Activated T-cell treated with anti-CD3 and anti-CD28 coated beads, Interleukin-2, amount 50 U/mL, for 72 hours (primary cell): ENCODE data around the gene TNFRSF19. TPM values are rescaled to one million over a fixed set of nuclear protein-coding genes. Genes with fewer than 3 reads are reported as not detected.
"Not testable (repeated sequence)": the region's sequence is repeated elsewhere in the genome, so short reads cannot be mapped to it uniquely, and the experiment has no call there.

Experiments
- ATAC-seq, 2 donors: fragments of 150-1000 bp; cut with Tn5 transposase; replicated peaks in 1 of 2; 2 replicates each; pipeline ENCODE4 v1.10.0; 2021; ENCODE audit warnings: moderate library complexity in 2 of 2, mild to moderate bottlenecking in 1 of 2
- DNase-seq, 2 donors: peaks; one replicate each; pipeline ENCODE4 v3.0.0; 2021 to 2022; ENCODE audit warnings: mixed read lengths in 1 of 2
- H3K27ac Mint-ChIP-seq: one replicate; pipeline ENCODE4 v1.8.0; 2022; ENCODE audit warnings: mild to moderate bottlenecking, moderate library complexity, mixed read lengths
- H3K27me3 Mint-ChIP-seq: one replicate; pipeline ENCODE4 v1.8.0; 2022; ENCODE audit warnings: low read depth, mixed read lengths
- H3K36me3 Mint-ChIP-seq, 2 donors: one replicate each; pipeline ENCODE4 v1.8.0; 2022; ENCODE audit warnings: mixed read lengths in 2 of 2, mild to moderate bottlenecking in 1 of 2; ENCODE audit not compliant: insufficient read depth in 2 of 2
- H3K4me1 Mint-ChIP-seq: one replicate; pipeline ENCODE4 v1.8.0; 2022; ENCODE audit warnings: low read depth, mixed read lengths
- H3K4me3 Mint-ChIP-seq, 2 donors: one replicate each; pipeline ENCODE4 v1.8.0; 2022; ENCODE audit warnings: mild to moderate bottlenecking in 2 of 2, mixed read lengths in 2 of 2, moderate library complexity in 2 of 2
- H3K9me3 Mint-ChIP-seq, 2 donors: one replicate each; pipeline ENCODE4 v1.8.0; 2022; ENCODE audit warnings: mixed read lengths in 2 of 2
- total RNA-seq, 2 donors: library from RNA; stranded (reverse); gene quantifications; one replicate each; pipeline ENCODE4 v1.2.3, GENCODE V29; 2022

Gene TNFRSF19
- total RNA-seq, 2 donors from 2014 or later: 0.07 TPM; not detected in 1

GRCh38 chr13:23578411-23579071 lies 8.3 kb downstream of the TNFRSF19 start:
- Mint-ChIP-seq H3K4me1 (peaks cover 34% of the 10 kb centered on the region), H3K9me3 (no peaks in the 10 kb centered on the region), H3K36me3 (no peaks in the 10 kb centered on the region), H3K4me3 (peak overlapping the region; percentile 53 to 83), H3K27me3 (peaks cover 56% of the 10 kb centered on the region), H3K27ac (no peak overlapping the region)
- peak; percentile 73 to 74 for ATAC-seq
- peak; percentile 78 to 79 for DNase-seq

- DNase-seq: peak; percentile 93 to 96
- Mint-ChIP-seq H3K4me1 (peaks cover 34% of the 10 kb centered on the region), H3K4me3 (peak overlapping the region; percentile 53 to 83), H3K36me3 (no peaks in the 10 kb centered on the region), H3K27me3 (peaks cover 64% of the 10 kb centered on the region), H3K9me3 (no peaks in the 10 kb centered on the region), H3K27ac (no peak overlapping the region)
- peak; percentile 91 for ATAC-seq
Measured at GRCh38 chr13:23579072-23579895, 9.1 kb downstream of the TNFRSF19 start.

- Mint-ChIP-seq H3K4me1 (peaks cover 26% of the 10 kb centered on the region), H3K27ac (no peak overlapping the region), H3K9me3 (no peaks in the 10 kb centered on the region), H3K4me3 (peak overlapping the region; percentile 53 to 83), H3K36me3 (no peaks in the 10 kb centered on the region), H3K27me3 (peaks cover 66% of the 10 kb centered on the region)
- DNase-seq (no peak), ATAC-seq (no peak)
Measured at GRCh38 chr13:23579896-23580683, 9.9 kb downstream of the TNFRSF19 start.

GRCh38 chr13:23580684-23581060 lies 10.5 kb downstream of the TNFRSF19 start:
- H3K27ac Mint-ChIP-seq: no peak overlapping the region
- peak overlapping the region in 1 of 2 donors; percentile 53 for H3K4me3 Mint-ChIP-seq
- peaks cover 26% of the 10 kb centered on the region for H3K4me1 Mint-ChIP-seq
- DNase-seq (no peak), ATAC-seq (no peak)
- no peaks in the 10 kb centered on the region for H3K36me3 Mint-ChIP-seq
- peaks cover 72% of the 10 kb centered on the region for H3K27me3 Mint-ChIP-seq
- H3K9me3 Mint-ChIP-seq: no peaks in the 10 kb centered on the region

- H3K27me3 Mint-ChIP-seq: peaks cover 75% of the 10 kb centered on the region
Measured at GRCh38 chr13:23583491-23583890, 13.3 kb downstream of the TNFRSF19 start.

GRCh38 chr13:23584275-23584674 lies 14.1 kb downstream of the TNFRSF19 start:
- Mint-ChIP-seq H3K27me3 (peaks cover 83% of the 10 kb centered on the region), H3K9me3 (no peaks in the 10 kb centered on the region), H3K4me1 (peaks cover 10% of the 10 kb centered on the region)

More at GRCh38 chr13:23583491-23583890, 13.3 kb downstream of the TNFRSF19 start:
- H3K9me3 Mint-ChIP-seq: no peaks in the 10 kb centered on the region
- ATAC-seq (no peak), DNase-seq (no peak)
- no peak overlapping the region for H3K4me3 Mint-ChIP-seq
- H3K36me3 Mint-ChIP-seq: no peaks in the 10 kb centered on the region
- H3K4me1 Mint-ChIP-seq: peaks cover 10% of the 10 kb centered on the region
- H3K27ac Mint-ChIP-seq: no peak overlapping the region

GRCh38 chr13:23586336-23586735 lies 16.1 kb downstream of the TNFRSF19 start:
- H3K36me3 Mint-ChIP-seq: no peaks in the 10 kb centered on the region
- no peaks in the 10 kb centered on the region for H3K4me1 Mint-ChIP-seq
- ATAC-seq (no peak), DNase-seq (no peak)
- no peak overlapping the region for H3K27ac Mint-ChIP-seq
- no peaks in the 10 kb centered on the region for H3K9me3 Mint-ChIP-seq
- H3K27me3 Mint-ChIP-seq: peaks cover 69% of the 10 kb centered on the region
- no peak overlapping the region for H3K4me3 Mint-ChIP-seq

More at GRCh38 chr13:23584275-23584674, 14.1 kb downstream of the TNFRSF19 start:
- Mint-ChIP-seq H3K36me3 (no peaks in the 10 kb centered on the region), H3K4me3 (no peak overlapping the region), H3K27ac (no peak overlapping the region)
- no peak for ATAC-seq
- DNase-seq: no peak

GRCh38 chr13:23588666-23589065 lies 18.5 kb downstream of the TNFRSF19 start:
- no peak overlapping the region for H3K27ac Mint-ChIP-seq
- no peaks in the 10 kb centered on the region for H3K9me3 Mint-ChIP-seq
- DNase-seq (no peak), ATAC-seq (no peak)
- H3K4me1 Mint-ChIP-seq: no peaks in the 10 kb centered on the region
- peaks cover 49% of the 10 kb centered on the region for H3K27me3 Mint-ChIP-seq
- no peak overlapping the region for H3K4me3 Mint-ChIP-seq
- no peaks in the 10 kb centered on the region for H3K36me3 Mint-ChIP-seq

- Mint-ChIP-seq H3K36me3 (no peaks in the 10 kb centered on the region), H3K27ac (no peak overlapping the region), H3K4me3 (no peak overlapping the region), H3K27me3 (peaks cover 30% of the 10 kb centered on the region), H3K9me3 (no peaks in the 10 kb centered on the region), H3K4me1 (no peaks in the 10 kb centered on the region)
- DNase-seq (no peak), ATAC-seq (no peak)
Measured at GRCh38 chr13:23592596-23592995, 22.4 kb downstream of the TNFRSF19 start.

- ATAC-seq (no peak), DNase-seq (no peak)
- no peaks in the 10 kb centered on the region for H3K9me3 Mint-ChIP-seq
- H3K27me3 Mint-ChIP-seq: peaks cover 25% of the 10 kb centered on the region
- H3K4me3 Mint-ChIP-seq: no peak overlapping the region
- no peaks in the 10 kb centered on the region for H3K36me3 Mint-ChIP-seq
- no peak overlapping the region for H3K27ac Mint-ChIP-seq
- no peaks in the 10 kb centered on the region for H3K4me1 Mint-ChIP-seq
Measured at GRCh38 chr13:23593148-23593547, 22.9 kb downstream of the TNFRSF19 start.

- not testable (repeated sequence) for H3K4me1 Mint-ChIP-seq, H3K36me3 Mint-ChIP-seq, ATAC-seq, H3K9me3 Mint-ChIP-seq, H3K27ac Mint-ChIP-seq, DNase-seq, H3K4me3 Mint-ChIP-seq
- peaks cover 18% of the 10 kb centered on the region for H3K27me3 Mint-ChIP-seq
Measured at GRCh38 chr13:23594290-23594689, 24.1 kb downstream of the TNFRSF19 start.

GRCh38 chr13:23598369-23598768 lies 28.2 kb downstream of the TNFRSF19 start:
- DNase-seq (no peak), ATAC-seq (no peak)
- no peak overlapping the region for H3K27ac Mint-ChIP-seq
- H3K4me3 Mint-ChIP-seq: no peak overlapping the region
- H3K27me3 Mint-ChIP-seq: peaks cover 25% of the 10 kb centered on the region
- peaks cover 3 to 5% of the 10 kb centered on the region in 2 donors for H3K36me3 Mint-ChIP-seq
- H3K9me3 Mint-ChIP-seq: no peaks in the 10 kb centered on the region
- no peaks in the 10 kb centered on the region for H3K4me1 Mint-ChIP-seq
